HEK293T (cell line): ENCODE measurements around the gene GSTM3.

Experiments
- ARNT ChIP-seq: fragments of 450-650 bp; IDR thresholded peaks from 2 replicates; pipeline ENCODE4 v1.6.1; 2017; ENCODE audit warnings: mild to moderate bottlenecking
- BHLHE40 ChIP-seq: fragments of 450-650 bp; IDR thresholded peaks from 2 replicates; pipeline ENCODE4 v1.6.1; 2016; ENCODE audit warnings: mild to moderate bottlenecking, moderate library complexity, borderline replicate concordance
- CTBP1 ChIP-seq: fragments of 450-650 bp; IDR thresholded peaks from 2 replicates; pipeline ENCODE4 v1.6.1; 2016; ENCODE audit warnings: borderline replicate concordance
- ELF4 ChIP-seq: fragments of 450-650 bp; IDR thresholded peaks from 2 replicates; pipeline ENCODE4 v1.6.1; 2017; ENCODE audit warnings: antibody characterized with exemption
- FOXA1 ChIP-seq: fragments of 450-650 bp; IDR thresholded peaks from 2 replicates; pipeline ENCODE4 v1.6.1; 2016; ENCODE audit warnings: mild to moderate bottlenecking
- FOXK2 ChIP-seq: fragments of 450-650 bp; IDR thresholded peaks from 2 replicates; pipeline ENCODE4 v1.6.1; 2016; ENCODE audit warnings: mild to moderate bottlenecking
- FOXM1 ChIP-seq: fragments of 450-650 bp; IDR thresholded peaks from 2 replicates; pipeline ENCODE4 v1.6.1; 2017; ENCODE audit warnings: mild to moderate bottlenecking, borderline replicate concordance
- HDGF ChIP-seq: fragments of 450-650 bp; IDR thresholded peaks from 2 replicates; pipeline ENCODE4 v1.6.1; 2017; ENCODE audit warnings: antibody characterized with exemption, borderline replicate concordance
- SP1 ChIP-seq: fragments of 450-650 bp; IDR thresholded peaks from 2 replicates; pipeline ENCODE4 v1.6.1; 2017
- SUZ12 ChIP-seq: fragments of 450-650 bp; IDR thresholded peaks from 2 replicates; pipeline ENCODE4 v1.6.1; 2016; ENCODE audit warnings: mild to moderate bottlenecking
- TARDBP ChIP-seq: fragments of 450-650 bp; IDR thresholded peaks from 2 replicates; pipeline ENCODE4 v1.6.1; 2016
- ZNF384 ChIP-seq: fragments of 450-650 bp; IDR thresholded peaks from 2 replicates; pipeline ENCODE4 v1.6.1; 2016

DNA sequence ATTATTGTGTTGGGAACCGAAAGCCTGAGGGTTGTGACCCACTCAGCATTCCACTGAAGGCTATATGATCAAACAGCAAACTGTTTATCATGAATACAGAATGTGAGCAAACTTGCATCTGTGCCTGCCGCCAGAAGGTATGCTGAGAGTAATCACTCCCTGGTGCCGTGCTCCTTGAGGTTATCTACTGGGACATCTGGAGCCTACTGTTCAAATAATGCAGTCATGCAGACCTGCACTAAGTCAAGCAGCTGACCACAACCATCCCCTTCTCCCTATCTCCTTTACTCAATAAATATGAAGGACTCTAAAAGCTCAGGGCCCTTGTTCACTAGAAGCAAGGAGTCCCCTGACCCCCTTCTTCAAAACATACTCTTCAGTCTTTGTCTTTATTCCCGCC, 15.3 kb downstream of the GSTM3 start:
- no peak for TF ChIP-seq FOXM1
- TF ChIP-seq ELF4, result no peak
- TF ChIP-seq ARNT, result no peak
- TF ChIP-seq FOXK2, result no peak
- no peak for TF ChIP-seq BHLHE40
- no peak for TF ChIP-seq SP1
- TF ChIP-seq CTBP1, result no peak
- no peak for TF ChIP-seq ZNF384
- no peak for TF ChIP-seq SUZ12
- TF ChIP-seq FOXA1, result no peak
- TF ChIP-seq TARDBP, result no peak
- TF ChIP-seq HDGF, result no peak
